Motor neuron (in vitro differentiated cells): ENCODE measurements around the gene FIGN. TPM values are rescaled to one million over a fixed set of nuclear protein-coding genes. Genes with fewer than 3 reads are reported as not detected.

Source experiments
- ATAC-seq, 8 experiments: fragments of 200-7000 bp; cut with Tn5 transposase; replicated peaks in 6 of 8; 2 replicates each; pipeline ENCODE4 v1.8.0; 2021; ENCODE audit warnings: mild to moderate bottlenecking in 8 of 8, moderate library complexity in 8 of 8
- H3K27ac ChIP-seq, 2 donors: fragments of 250-450 bp; sonication (Bioruptor Pico); 2 replicates each; pipeline ENCODE4 v1.9.0; 2021; ENCODE audit warnings: antibody characterized with exemption in 2 of 2, mild to moderate bottlenecking in 2 of 2, moderate library complexity in 1 of 2
- H3K4me1 ChIP-seq, 2 donors: fragments of 250-450 bp; sonication (Bioruptor Pico); replicated peaks in 1 of 2; 2 replicates each; pipeline ENCODE4 v1.6.1; 2021; ENCODE audit warnings: antibody characterized with exemption in 2 of 2, mild to moderate bottlenecking in 2 of 2, moderate library complexity in 1 of 2
- H3K4me3 ChIP-seq, 5 donors: fragments of 250-450 bp; sonication (Bioruptor Pico); 2 replicates each; pipeline ENCODE4 v1.9.0; 2021; ENCODE audit warnings: antibody characterized with exemption in 5 of 5, mild to moderate bottlenecking in 5 of 5, moderate library complexity in 4 of 5
- WGBS, 10 experiments: fragments of 450-650 bp; shearing (Covaris generic); methylation state at CpG; one replicate each; pipeline ENCODE4 v1.0.0; 2022; 5-methylcytosine and 5-hydroxymethylcytosine counted together
- in situ Hi-C, 9 experiments: fragments of 400-800 bp; cut with MboI; loops; one replicate each; pipeline ENCODE4 v1.15.0; 2021; ENCODE audit warnings: low sequenced_read_pairs in 9 of 9, low pct_unique_long_range_greater_than_20kb in 2 of 9; ENCODE audit not compliant: unreplicated experiment in 9 of 9
- total RNA-seq, 8 experiments: library from RNA; unstranded; fragments of 300-600 nt; gene quantifications; 2 replicates each; pipeline versions ENCODE4 v1.2.3 to v1.2.4, GENCODE V29; 2022

Gene FIGN
- total RNA-seq, 8 experiments from 2014 or later, result 2.3 to 14.8 (median 8.6) TPM

GRCh38 chr2:163715668-163716067, 20.1 kb downstream of the FIGN start:
- Histone ChIP-seq H3K4me3 (no peak overlapping the region), H3K27ac (no peak overlapping the region), H3K4me1 (peaks cover 41 to 96% of the 10 kb centered on the region in 2 donors)
- ATAC-seq, result peak in 3 of 8 experiments; percentile 29 to 93 (median 68)
- 0 to 100% (median 100%) methylated on average over 1 of the region's 1 CpG; no CpG with 5 or more reads in 3 of the 10 experiments for WGBS, 10 experiments
- in situ Hi-C loops, result no loop called here

DNA sequence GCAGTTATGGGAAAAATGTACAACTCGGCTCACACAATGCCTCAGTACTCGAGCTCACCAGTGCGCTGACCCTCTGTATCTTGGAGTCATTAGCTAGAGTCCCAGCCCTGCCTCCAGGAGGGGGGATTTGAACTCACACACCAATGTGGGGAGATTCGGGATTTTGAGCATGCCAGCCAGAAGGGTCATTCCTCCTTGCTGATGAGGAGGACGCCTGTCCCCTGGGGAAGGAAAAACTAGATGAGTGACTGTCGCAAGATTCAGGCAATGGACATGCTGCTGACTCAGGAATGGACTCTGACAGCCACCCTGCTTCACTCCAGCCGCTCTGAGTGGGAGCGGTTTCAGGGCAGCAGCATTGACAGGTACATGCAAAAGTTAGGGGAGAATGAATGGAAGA, 20.6 kb downstream of the FIGN start:
- H3K4me1 ChIP-seq, result peaks cover 45 to 96% of the 10 kb centered on the region in 2 donors
- no peak overlapping the region for H3K4me3 ChIP-seq

GRCh38 chr2:163713534-163714311, 22.1 kb downstream of the FIGN start:
- H3K27ac ChIP-seq, result no peak overlapping the region
- in situ Hi-C loops, result no loop called here
- H3K4me3 ChIP-seq, result peak overlapping the region in 3 of 5 donors; percentile 12 to 16 (median 16)
- ATAC-seq, result peak in 5 of 8 experiments; percentile 60 to 79 (median 71)
- 24 to 100% (median 49%) methylated on average over 1 to 6 of the region's 7 CpGs; no CpG with 5 or more reads in 1 of the 10 experiments for WGBS, 10 experiments
- peaks cover 42 to 84% of the 10 kb centered on the region in 2 donors for H3K4me1 ChIP-seq

More for the DNA sequence above, 20.6 kb downstream of the FIGN start:
- H3K27ac ChIP-seq, result no peak overlapping the region
- WGBS, 10 experiments, result 54 to 100% (median 81%) methylated on average over 2 to 5 of the region's 8 CpGs; no CpG with 5 or more reads in 4 of the 10 experiments
- peak in 7 of 8 experiments; percentile 13 to 46 (median 32) for ATAC-seq
- in situ Hi-C loops, result no loop called here

DNA sequence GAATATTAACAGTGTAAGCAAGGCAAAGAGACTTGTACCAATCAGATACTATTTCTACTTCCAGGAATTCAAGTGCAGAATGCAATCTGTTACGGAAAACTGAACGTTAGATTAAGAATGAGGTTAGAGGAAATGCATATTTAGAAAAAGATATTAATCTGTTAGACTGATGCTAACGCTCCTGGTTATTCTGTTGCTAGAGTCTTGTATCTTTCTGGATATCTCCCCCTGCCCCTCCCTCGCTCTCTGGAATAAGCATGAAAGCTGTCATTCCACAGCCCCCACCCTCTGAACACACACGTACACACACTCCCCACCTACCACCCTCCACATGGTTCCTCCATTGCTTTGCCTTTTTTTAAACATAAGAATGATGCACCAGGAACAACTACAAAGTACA, 24.1 kb downstream of the FIGN start:
- peak in 1 of 8 experiments; percentile 18 for ATAC-seq
- in situ Hi-C loops, result no loop called here
- 67 to 100% (median 81%) methylated on average over 2 to 5 of the region's 5 CpGs; no CpG with 5 or more reads in 2 of the 10 experiments for WGBS, 10 experiments
- H3K4me1 ChIP-seq, result peaks cover 25 to 64% of the 10 kb centered on the region in 2 donors
- H3K4me3 ChIP-seq, result no peak overlapping the region
- no peak overlapping the region for H3K27ac ChIP-seq

- peak in 1 of 8 experiments; percentile 48 for ATAC-seq
- H3K27ac ChIP-seq, result no peak overlapping the region
- H3K4me1 ChIP-seq, result peaks cover 25 to 61% of the 10 kb centered on the region in 2 donors
- H3K4me3 ChIP-seq, result no peak overlapping the region
- in situ Hi-C loops, result no loop called here
- WGBS, 10 experiments, result 47 to 100% (median 69%) methylated on average over 1 to 4 of the region's 4 CpGs
These were observed 24.6 kb downstream of the FIGN start for GRCh38 chr2:163711258-163711657.

- in situ Hi-C loops, result no loop called here
- no peak overlapping the region for H3K4me3 ChIP-seq
- no peak for ATAC-seq
- WGBS, 10 experiments, result 67 to 100% (median 89%) methylated on average over 1 to 2 of the region's 2 CpGs; no CpG with 5 or more reads in 1 of the 10 experiments
- H3K27ac ChIP-seq, result no peak overlapping the region
- peaks cover 18 to 43% of the 10 kb centered on the region in 2 donors for H3K4me1 ChIP-seq
These were observed 26.5 kb downstream of the FIGN start for GRCh38 chr2:163709270-163709669.

GRCh38 chr2:163708265-163708664, 27.5 kb downstream of the FIGN start:
- peaks cover 10 to 37% of the 10 kb centered on the region in 2 donors for H3K4me1 ChIP-seq
- no peak for ATAC-seq
- no peak overlapping the region for H3K4me3 ChIP-seq
- WGBS, 10 experiments, result 64 to 100% (median 96%) methylated on average over 2 to 4 of the region's 4 CpGs; no CpG with 5 or more reads in 1 of the 10 experiments
- in situ Hi-C loops, result no loop called here
- H3K27ac ChIP-seq, result no peak overlapping the region

- in situ Hi-C loops, result no loop called here
- H3K4me1 ChIP-seq, result peaks cover 12 to 25% of the 10 kb centered on the region in 2 donors
- ATAC-seq, result no peak
- no peak overlapping the region for H3K4me3 ChIP-seq
- WGBS, 10 experiments, result 67 to 100% (median 100%) methylated on average over 1 of the region's 1 CpG; no CpG with 5 or more reads in 2 of the 10 experiments
- H3K27ac ChIP-seq, result no peak overlapping the region
These were observed 32.4 kb downstream of the FIGN start for GRCh38 chr2:163703386-163703785.

- in situ Hi-C loops, result no loop called here
- peak in 6 of 8 experiments; percentile 25 to 55 (median 36) for ATAC-seq
- Histone ChIP-seq H3K4me3 (no peak overlapping the region), H3K4me1 (peaks cover 12 to 25% of the 10 kb centered on the region in 2 donors), H3K27ac (no peak overlapping the region)
- 14 to 94% (median 73%) methylated on average over 1 to 6 of the region's 7 CpGs for WGBS, 10 experiments
These were observed 34.2 kb downstream of the FIGN start for GRCh38 chr2:163701399-163702195.

DNA sequence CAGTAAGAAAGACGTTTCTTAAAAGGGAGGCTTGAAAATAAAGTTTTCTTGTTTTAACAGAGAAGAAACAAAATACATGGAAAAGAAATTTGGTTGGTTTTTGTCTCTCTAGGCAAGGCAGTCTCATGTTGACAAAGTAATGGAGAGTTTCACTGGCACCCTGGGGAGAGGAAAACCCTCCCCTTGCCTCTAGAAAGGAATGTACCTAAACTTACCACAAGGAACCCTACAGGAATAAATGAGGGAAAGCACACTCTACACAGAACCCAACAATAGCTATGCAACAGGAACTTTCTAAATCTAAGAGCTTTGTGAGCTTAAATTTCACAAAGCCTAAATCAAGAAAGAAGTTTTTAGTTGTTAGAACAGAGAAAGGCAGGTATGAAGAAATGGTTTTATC, 37.0 kb downstream of the FIGN start:
- Histone ChIP-seq H3K4me1 (peaks cover 12 to 27% of the 10 kb centered on the region in 2 donors), H3K27ac (no peak overlapping the region), H3K4me3 (no peak overlapping the region)
- ATAC-seq, result no peak
- in situ Hi-C loops, result no loop called here
- WGBS, 10 experiments, result 17 to 91% (median 41%) methylated on average over 1 of the region's 1 CpG

- Histone ChIP-seq H3K4me1 (peaks cover 12 to 23% of the 10 kb centered on the region in 2 donors), H3K4me3 (no peak overlapping the region), H3K27ac (no peak overlapping the region)
- in situ Hi-C loops, result no loop called here
- ATAC-seq, result no peak
- 69 to 100% (median 90%) methylated on average over 1 to 5 of the region's 5 CpGs; no CpG with 5 or more reads in 1 of the 10 experiments for WGBS, 10 experiments
These were observed 37.8 kb downstream of the FIGN start for GRCh38 chr2:163697846-163698637.

DNA sequence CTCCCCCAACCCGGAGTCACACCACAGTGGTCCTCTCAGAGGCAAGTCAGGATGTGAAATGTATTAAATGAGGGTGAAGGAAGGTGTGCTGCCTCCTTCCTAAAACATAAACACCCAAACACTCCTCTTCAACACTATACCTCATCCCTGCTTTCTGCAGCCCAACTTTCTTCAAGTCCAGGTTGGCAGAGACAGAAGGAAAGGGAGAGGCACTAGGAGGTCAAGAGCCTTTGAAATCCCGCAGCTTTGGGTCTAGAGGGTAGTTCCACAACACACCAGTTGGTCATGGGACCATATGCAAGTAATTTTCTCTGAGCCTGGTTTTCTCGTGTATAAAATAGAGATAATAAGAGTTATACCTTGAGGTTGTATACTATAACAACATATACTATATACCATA, 38.4 kb downstream of the FIGN start:
- ATAC-seq, result no peak
- Histone ChIP-seq H3K27ac (no peak overlapping the region), H3K4me1 (peaks cover 12 to 23% of the 10 kb centered on the region in 2 donors), H3K4me3 (no peak overlapping the region)
- 0 to 100% (median 75%) methylated on average over 1 to 3 of the region's 3 CpGs; no CpG with 5 or more reads in 6 of the 10 experiments for whole genome bisulfite sequencing, 10 experiments
- in situ Hi-C loops, result no loop called here
